Peyer's patch (tissue), 4 donors: Measurements from ENCODE around the gene SUPV3L1.

Experiments
- POLR2A ChIP-seq, 2 donors: fragments of 450-650 bp; IDR thresholded peaks; one replicate each; pipeline ENCODE4 v1.5.1; 2017; ENCODE audit warnings: antibody characterized with exemption in 2 of 2, mild to moderate bottlenecking in 2 of 2, moderate library complexity in 2 of 2
- TF ChIP-seq, protein P1 (sequence below), 6 experiments: fragments of 450-650 bp in 4 of 6; fragments of 200-600 bp in 2 of 6; sonication (generic) in 1 of 6; IDR thresholded peaks; one replicate each; pipeline ENCODE4 v1.5.1; 2017 to 2019; ENCODE audit warnings: antibody characterized with exemption in 6 of 6, mild to moderate bottlenecking in 3 of 6, moderate library complexity in 1 of 6

DNA sequence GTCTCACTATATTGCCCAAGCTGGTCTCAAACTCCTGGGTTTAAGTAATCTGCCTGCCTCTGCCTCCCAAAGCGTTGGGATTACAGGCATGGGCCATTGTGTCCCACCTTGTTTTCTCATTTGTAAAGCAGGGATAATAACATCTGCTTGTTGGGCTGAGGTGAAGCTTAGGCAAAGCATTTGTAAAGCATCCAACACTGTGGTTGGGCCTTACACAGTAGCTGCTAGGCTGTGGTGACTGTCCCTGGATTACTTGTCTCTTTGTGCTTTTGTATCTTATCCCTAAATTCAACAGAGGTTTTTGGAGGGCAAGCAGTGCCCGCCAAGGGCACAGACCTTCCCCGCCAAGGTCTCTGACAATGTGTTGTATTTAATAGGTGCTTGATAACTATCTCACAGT, 54.4 kb downstream of the SUPV3L1 start:
- TF ChIP-seq, protein P1, sequence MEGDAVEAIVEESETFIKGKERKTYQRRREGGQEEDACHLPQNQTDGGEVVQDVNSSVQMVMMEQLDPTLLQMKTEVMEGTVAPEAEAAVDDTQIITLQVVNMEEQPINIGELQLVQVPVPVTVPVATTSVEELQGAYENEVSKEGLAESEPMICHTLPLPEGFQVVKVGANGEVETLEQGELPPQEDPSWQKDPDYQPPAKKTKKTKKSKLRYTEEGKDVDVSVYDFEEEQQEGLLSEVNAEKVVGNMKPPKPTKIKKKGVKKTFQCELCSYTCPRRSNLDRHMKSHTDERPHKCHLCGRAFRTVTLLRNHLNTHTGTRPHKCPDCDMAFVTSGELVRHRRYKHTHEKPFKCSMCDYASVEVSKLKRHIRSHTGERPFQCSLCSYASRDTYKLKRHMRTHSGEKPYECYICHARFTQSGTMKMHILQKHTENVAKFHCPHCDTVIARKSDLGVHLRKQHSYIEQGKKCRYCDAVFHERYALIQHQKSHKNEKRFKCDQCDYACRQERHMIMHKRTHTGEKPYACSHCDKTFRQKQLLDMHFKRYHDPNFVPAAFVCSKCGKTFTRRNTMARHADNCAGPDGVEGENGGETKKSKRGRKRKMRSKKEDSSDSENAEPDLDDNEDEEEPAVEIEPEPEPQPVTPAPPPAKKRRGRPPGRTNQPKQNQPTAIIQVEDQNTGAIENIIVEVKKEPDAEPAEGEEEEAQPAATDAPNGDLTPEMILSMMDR (IDR thresholded peaks at IDR 0.05), result no peak
- no peak for TF ChIP-seq POLR2A (IDR thresholded peaks at IDR 0.05)
